OCI-LY3 (cell line): Measurements from ENCODE around the gene FAM3C.

Source experiments
- CTCF ChIP-seq: fragments of 200-600, 300-600 bp; sonication (generic); IDR thresholded peaks from 2 replicates; pipeline ENCODE4 v1.5.1; 2014; ENCODE audit warnings: antibody characterized with exemption, low read length, low read depth
- EZH2phosphoT487 ChIP-seq: fragments of 200-600 bp; shearing (Covaris generic); IDR thresholded peaks from 2 replicates; pipeline ENCODE4 v1.6.1; 2018; ENCODE audit warnings: antibody characterized with exemption, mixed run types, low read depth

DNA sequence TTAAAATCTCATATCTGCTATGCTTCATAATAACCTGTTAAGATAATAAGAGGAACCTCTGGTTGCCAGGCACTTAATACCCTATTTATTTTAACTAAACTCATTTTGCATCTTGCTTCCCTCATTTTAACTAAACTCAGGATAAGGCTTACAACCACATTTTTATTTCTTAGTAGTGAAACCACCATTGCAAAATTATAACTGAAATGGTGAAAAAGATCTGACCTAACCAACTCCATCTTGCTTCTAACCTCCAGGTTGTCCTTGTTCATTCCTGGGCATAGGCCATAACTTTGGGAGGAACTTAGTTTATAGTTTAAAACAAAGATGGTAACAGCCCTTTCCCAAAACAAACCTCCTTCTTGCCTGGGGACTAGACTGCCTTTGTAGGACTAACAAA, 6.0 kb downstream of the FAM3C start:
- no peak for TF ChIP-seq CTCF
- no peak for TF ChIP-seq EZH2phosphoT487
